HCT116 (cell line): ENCODE measurements around the gene TEX101. TPM values are rescaled to one million over a fixed set of nuclear protein-coding genes. Genes with fewer than 3 reads are reported as not detected.

Experiments used
- ATAC-seq: fragments of 200-7000 bp; cut with Tn5 transposase; 2 replicates; pipeline ENCODE4 v1.9.1; 2020; ENCODE audit warnings: mild to moderate bottlenecking, moderate library complexity
- BruUV-seq: library from RNA; stranded (reverse); fragments of 400-500 nt; replicated peaks from 2 replicates; lab custom pipeline; 2021; lab: Mats Ljungman, UMichigan
- CTCF ChIA-PET: fragments of 300-600 bp; sonication (Branson Sonifier 250); formaldehyde crosslinking; loops from one replicate; lab custom pipeline; 2021; ENCODE audit warnings: antibody characterized with exemption; lab: Charles Lee
- POLR2A ChIA-PET: fragments of 300-600, 350-600 bp; sonication (Branson Sonifier 250); formaldehyde crosslinking; loops from one replicate; lab custom pipeline; 2021; ENCODE audit warnings: antibody characterized with exemption; lab: Charles Lee
- RAD21 ChIA-PET, 2 experiments: fragments of 300-600 bp; sonication (Branson Sonifier 250); formaldehyde crosslinking; loops; one replicate each; lab custom pipeline; 2023; ENCODE audit warnings: low total read pairs in 2 of 2; ENCODE audit not compliant: uncharacterized antibody in 2 of 2, unreplicated experiment in 2 of 2, low non-redundant PET in 1 of 2; lab: Charles Lee
- DNase-seq: peaks from one replicate; pipeline ENCODE4 v3.0.0-alpha.2; 2010; ENCODE audit warnings: low read depth, low spot score
- H2AFZ ChIP-seq: fragments of 200-600 bp; shearing (Covaris generic), sonication (generic); 2 replicates; pipeline ENCODE4 v1.6.1; 2017; ENCODE audit warnings: low read depth, mixed run types, mixed read lengths, antibody characterized with exemption, low read length; ENCODE audit not compliant: poor library complexity, severe bottlenecking
- H3K27ac ChIP-seq: 2 replicates; pipeline ENCODE4 v1.5.1; 2012; ENCODE audit warnings: low read depth, low read length
- H3K27me3 ChIP-seq: fragments of 200-600 bp; sonication (generic); 2 replicates; pipeline ENCODE4 v1.6.1; 2016; ENCODE audit warnings: mixed run types, low read length, mixed read lengths; ENCODE audit not compliant: insufficient read depth
- H3K36me3 ChIP-seq, 2 experiments: fragments of 200-500 bp in 1 of 2; fragments of 200-600 bp in 1 of 2; sonication (Bioruptor generic) in 1 of 2; sonication (generic) in 1 of 2; 2 replicates each; pipeline versions ENCODE4 v1.5.1 to v1.6.1; 2014 to 2016; ENCODE audit warnings: low read length in 2 of 2, inconsistent platforms in 1 of 2, mixed read lengths in 1 of 2, mixed run types in 1 of 2; ENCODE audit not compliant: insufficient read depth in 2 of 2, control insufficient read depth in 1 of 2
- H3K4me1 ChIP-seq, 2 experiments: fragments of 200-600 bp in 1 of 2; sonication (generic) in 1 of 2; 2 replicates each; pipeline versions ENCODE4 v1.5.1 to v1.6.1; 2012 to 2017; ENCODE audit warnings: low read length in 2 of 2, inconsistent platforms in 1 of 2, mild to moderate bottlenecking in 1 of 2, mixed read lengths in 1 of 2, mixed run types in 1 of 2, moderate library complexity in 1 of 2; ENCODE audit not compliant: insufficient read depth in 2 of 2, control insufficient read depth in 1 of 2
- H3K4me2 ChIP-seq: fragments of 200-600 bp; sonication (generic); 2 replicates; pipeline ENCODE4 v1.6.1; 2017; ENCODE audit warnings: mixed run types, low read length, mixed read lengths
- H3K4me3 ChIP-seq, 2 experiments: fragments of 200-600 bp in 1 of 2; sonication (generic) in 1 of 2; replicated peaks in 1 of 2; 2 replicates each; pipeline ENCODE4 v1.5.1; 2011 to 2016; ENCODE audit warnings: low read length in 2 of 2, control low read depth in 1 of 2, low read depth in 1 of 2, mild to moderate bottlenecking in 1 of 2, mixed read lengths in 1 of 2, mixed run types in 1 of 2
- H3K79me2 ChIP-seq: fragments of 200-600 bp; sonication (generic); 2 replicates; pipeline ENCODE4 v1.6.1; 2017; ENCODE audit warnings: mild to moderate bottlenecking, mixed run types, low read length, moderate library complexity, mixed read lengths; ENCODE audit not compliant: insufficient read depth
- H3K9ac ChIP-seq: fragments of 200-600 bp; sonication (generic); 2 replicates; pipeline ENCODE4 v1.6.1; 2016; ENCODE audit warnings: low read length, mixed read lengths
- H3K9me2 ChIP-seq: fragments of 200-600 bp; sonication (generic), shearing (Covaris generic); 2 replicates; pipeline ENCODE4 v1.6.1; 2017; ENCODE audit warnings: mixed run types, mild to moderate bottlenecking, moderate library complexity; ENCODE audit not compliant: insufficient read depth
- H3K9me3 ChIP-seq, 2 experiments: fragments of 200-500 bp in 1 of 2; fragments of 200-600 bp in 1 of 2; sonication (Bioruptor generic) in 1 of 2; sonication (generic) in 1 of 2; 2 replicates each; pipeline ENCODE4 v1.6.1; 2014 to 2017; ENCODE audit warnings: low read length in 2 of 2, mixed read lengths in 2 of 2, inconsistent platforms in 1 of 2, low read depth in 1 of 2, mild to moderate bottlenecking in 1 of 2, mixed run types in 1 of 2, moderate library complexity in 1 of 2; ENCODE audit not compliant: control insufficient read depth in 1 of 2, insufficient read depth in 1 of 2
- H4K20me1 ChIP-seq: fragments of 200-600 bp; sonication (generic), shearing (Covaris generic); 2 replicates; pipeline ENCODE4 v1.6.1; 2017; ENCODE audit warnings: mixed run types, mild to moderate bottlenecking, moderate library complexity; ENCODE audit not compliant: insufficient read depth
- CBX3 ChIP-seq: IDR thresholded peaks from 2 replicates; pipeline ENCODE4 v1.6.1; 2012; ENCODE audit warnings: low read depth
- CEBPB ChIP-seq: IDR thresholded peaks from 2 replicates; pipeline ENCODE4 v1.6.1; 2012; ENCODE audit warnings: low read depth
- EGR1 ChIP-seq: IDR thresholded peaks from 2 replicates; pipeline ENCODE4 v1.6.1; 2012; ENCODE audit warnings: low read depth
- ELF1 ChIP-seq: IDR thresholded peaks from 2 replicates; pipeline ENCODE4 v1.6.1; 2012; ENCODE audit warnings: low read depth, borderline replicate concordance
- EZH2 ChIP-seq: fragments of 200-600 bp; sonication (generic); IDR thresholded peaks from 2 replicates; pipeline ENCODE4 v1.6.1; 2017; ENCODE audit warnings: antibody characterized with exemption, mixed run types
- EZH2phosphoT487 ChIP-seq: fragments of 200-600 bp; IDR thresholded peaks from 2 replicates; pipeline ENCODE4 v1.6.1; 2018; ENCODE audit warnings: antibody characterized with exemption, borderline replicate concordance
- JUND ChIP-seq: IDR thresholded peaks from 2 replicates; pipeline ENCODE4 v1.6.1; 2012
- POLR2AphosphoS5 ChIP-seq: IDR thresholded peaks from 2 replicates; pipeline ENCODE4 v1.6.1; 2011; ENCODE audit warnings: mild to moderate bottlenecking, low read depth, low read length, moderate library complexity
- RAD21 ChIP-seq: IDR thresholded peaks from 2 replicates; pipeline ENCODE4 v1.6.1; 2012; ENCODE audit warnings: low read depth, mild to moderate bottlenecking
- SP1 ChIP-seq: IDR thresholded peaks from 2 replicates; pipeline ENCODE4 v1.6.1; 2012; ENCODE audit warnings: low read depth
- YY1 ChIP-seq: IDR thresholded peaks from 2 replicates; pipeline ENCODE4 v1.6.1; 2011; ENCODE audit warnings: low read length, low read depth, moderate library complexity, mild to moderate bottlenecking; ENCODE audit not compliant: insufficient replicate concordance; ENCODE audit errors: extremely low read depth
- ZFX ChIP-seq: fragments of 450-650 bp; IDR thresholded peaks from 2 replicates; pipeline ENCODE4 v1.6.1; 2017
- ZNF274 ChIP-seq: fragments of 200-500 bp; sonication (Bioruptor generic); IDR thresholded peaks from 2 replicates; pipeline ENCODE4 v1.6.1; 2014; ENCODE audit warnings: mild to moderate bottlenecking, low read depth, low read length, inconsistent platforms
- intact Hi-C: fragments of 100-400 bp; cut with micrococcal nuclease; formaldehyde crosslinking; loops from 2 replicates; pipeline ENCODE4 v1.10.0; 2022
- total RNA-seq: library from RNA; stranded (reverse); gene quantifications from one replicate; pipeline ENCODE4 v1.2.1, GENCODE V29; 2021; ENCODE audit not compliant: unreplicated experiment
- TF ChIP-seq, protein P1 (sequence below): IDR thresholded peaks from 2 replicates; pipeline ENCODE4 v1.6.1; 2012; ENCODE audit warnings: low read depth
- TF ChIP-seq, protein P2 (sequence below): IDR thresholded peaks from 2 replicates; pipeline ENCODE4 v1.6.1; 2012
- TF ChIP-seq, protein P3 (sequence below): IDR thresholded peaks from 2 replicates; pipeline ENCODE4 v1.6.1; 2012
- TF ChIP-seq, protein P4 (sequence below): IDR thresholded peaks from 2 replicates; pipeline ENCODE4 v1.6.1; 2011; ENCODE audit warnings: mild to moderate bottlenecking, low read length, moderate library complexity; ENCODE audit not compliant: insufficient replicate concordance; ENCODE audit errors: extremely low read depth

The TEX101 gene
- total RNA-seq, 1 experiment from 2014 or later = not detected

DNA sequence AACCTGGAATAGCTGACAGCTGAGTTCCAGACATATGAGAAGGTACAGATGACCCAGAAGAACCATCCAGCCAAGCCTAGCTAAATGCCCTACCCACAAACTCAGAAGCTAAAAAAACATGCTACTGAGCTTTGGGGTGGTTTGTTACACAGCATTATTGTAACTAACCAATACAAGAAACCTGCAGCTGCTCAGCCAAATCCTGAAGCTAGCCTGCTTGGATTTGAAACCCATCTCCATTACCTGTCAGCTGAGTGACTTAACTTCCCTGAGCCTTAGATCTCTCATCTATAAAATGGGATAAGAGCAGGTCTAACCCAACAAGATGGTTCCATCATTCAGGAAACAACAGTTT lies 25.0 kb downstream of the TEX101 start (continued):
- TF ChIP-seq, protein P1, sequence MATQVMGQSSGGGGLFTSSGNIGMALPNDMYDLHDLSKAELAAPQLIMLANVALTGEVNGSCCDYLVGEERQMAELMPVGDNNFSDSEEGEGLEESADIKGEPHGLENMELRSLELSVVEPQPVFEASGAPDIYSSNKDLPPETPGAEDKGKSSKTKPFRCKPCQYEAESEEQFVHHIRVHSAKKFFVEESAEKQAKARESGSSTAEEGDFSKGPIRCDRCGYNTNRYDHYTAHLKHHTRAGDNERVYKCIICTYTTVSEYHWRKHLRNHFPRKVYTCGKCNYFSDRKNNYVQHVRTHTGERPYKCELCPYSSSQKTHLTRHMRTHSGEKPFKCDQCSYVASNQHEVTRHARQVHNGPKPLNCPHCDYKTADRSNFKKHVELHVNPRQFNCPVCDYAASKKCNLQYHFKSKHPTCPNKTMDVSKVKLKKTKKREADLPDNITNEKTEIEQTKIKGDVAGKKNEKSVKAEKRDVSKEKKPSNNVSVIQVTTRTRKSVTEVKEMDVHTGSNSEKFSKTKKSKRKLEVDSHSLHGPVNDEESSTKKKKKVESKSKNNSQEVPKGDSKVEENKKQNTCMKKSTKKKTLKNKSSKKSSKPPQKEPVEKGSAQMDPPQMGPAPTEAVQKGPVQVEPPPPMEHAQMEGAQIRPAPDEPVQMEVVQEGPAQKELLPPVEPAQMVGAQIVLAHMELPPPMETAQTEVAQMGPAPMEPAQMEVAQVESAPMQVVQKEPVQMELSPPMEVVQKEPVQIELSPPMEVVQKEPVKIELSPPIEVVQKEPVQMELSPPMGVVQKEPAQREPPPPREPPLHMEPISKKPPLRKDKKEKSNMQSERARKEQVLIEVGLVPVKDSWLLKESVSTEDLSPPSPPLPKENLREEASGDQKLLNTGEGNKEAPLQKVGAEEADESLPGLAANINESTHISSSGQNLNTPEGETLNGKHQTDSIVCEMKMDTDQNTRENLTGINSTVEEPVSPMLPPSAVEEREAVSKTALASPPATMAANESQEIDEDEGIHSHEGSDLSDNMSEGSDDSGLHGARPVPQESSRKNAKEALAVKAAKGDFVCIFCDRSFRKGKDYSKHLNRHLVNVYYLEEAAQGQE = no peak
- TF ChIP-seq ELF1 (no peak), CEBPB (no peak), JUND (no peak), CBX3 (no peak), YY1 (no peak), EZH2phosphoT487 (no peak)

DNA sequence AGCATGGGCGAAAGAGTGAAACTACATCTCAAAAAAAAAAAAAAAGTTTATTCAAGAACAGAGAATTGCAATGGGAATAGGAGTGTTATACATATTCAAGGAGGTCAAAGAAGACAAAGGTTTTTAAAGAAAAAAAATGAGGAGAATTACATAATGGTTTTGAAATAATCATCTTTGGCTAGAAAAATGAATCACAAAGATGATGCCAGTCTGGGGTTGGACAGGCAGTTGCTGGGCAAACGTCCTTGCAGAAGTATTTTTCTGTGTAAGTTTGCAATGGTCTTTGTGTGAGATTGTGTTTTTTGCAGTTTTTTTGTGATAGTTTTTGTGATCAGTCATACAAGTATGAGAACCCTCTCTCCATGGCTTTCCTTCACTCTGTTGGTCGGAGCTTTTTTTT lies 27.0 kb downstream of the TEX101 start:
- ChIA-PET POLR2A (no interaction called here), CTCF (no interaction called here)
- no peaks in the 10 kb centered on the region for H3K27me3 ChIP-seq
- TF ChIP-seq, protein P1 = no peak
- TF ChIP-seq SP1 = no peak
- no peak for TF ChIP-seq CEBPB
- no peak for TF ChIP-seq EZH2
- TF ChIP-seq, protein P2, sequence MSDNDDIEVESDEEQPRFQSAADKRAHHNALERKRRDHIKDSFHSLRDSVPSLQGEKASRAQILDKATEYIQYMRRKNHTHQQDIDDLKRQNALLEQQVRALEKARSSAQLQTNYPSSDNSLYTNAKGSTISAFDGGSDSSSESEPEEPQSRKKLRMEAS = no peak
- TF ChIP-seq POLR2AphosphoS5 = no peak
- TF ChIP-seq ZFX = no peak
- TF ChIP-seq EZH2phosphoT487 = no peak
- TF ChIP-seq, protein P3, sequence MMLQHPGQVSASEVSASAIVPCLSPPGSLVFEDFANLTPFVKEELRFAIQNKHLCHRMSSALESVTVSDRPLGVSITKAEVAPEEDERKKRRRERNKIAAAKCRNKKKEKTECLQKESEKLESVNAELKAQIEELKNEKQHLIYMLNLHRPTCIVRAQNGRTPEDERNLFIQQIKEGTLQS = no peak
- TF ChIP-seq EGR1 = no peak
- no peak for TF ChIP-seq CBX3
- TF ChIP-seq RAD21 = no peak
- TF ChIP-seq, protein P4, sequence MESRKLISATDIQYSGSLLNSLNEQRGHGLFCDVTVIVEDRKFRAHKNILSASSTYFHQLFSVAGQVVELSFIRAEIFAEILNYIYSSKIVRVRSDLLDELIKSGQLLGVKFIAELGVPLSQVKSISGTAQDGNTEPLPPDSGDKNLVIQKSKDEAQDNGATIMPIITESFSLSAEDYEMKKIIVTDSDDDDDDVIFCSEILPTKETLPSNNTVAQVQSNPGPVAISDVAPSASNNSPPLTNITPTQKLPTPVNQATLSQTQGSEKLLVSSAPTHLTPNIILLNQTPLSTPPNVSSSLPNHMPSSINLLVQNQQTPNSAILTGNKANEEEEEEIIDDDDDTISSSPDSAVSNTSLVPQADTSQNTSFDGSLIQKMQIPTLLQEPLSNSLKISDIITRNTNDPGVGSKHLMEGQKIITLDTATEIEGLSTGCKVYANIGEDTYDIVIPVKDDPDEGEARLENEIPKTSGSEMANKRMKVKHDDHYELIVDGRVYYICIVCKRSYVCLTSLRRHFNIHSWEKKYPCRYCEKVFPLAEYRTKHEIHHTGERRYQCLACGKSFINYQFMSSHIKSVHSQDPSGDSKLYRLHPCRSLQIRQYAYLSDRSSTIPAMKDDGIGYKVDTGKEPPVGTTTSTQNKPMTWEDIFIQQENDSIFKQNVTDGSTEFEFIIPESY = no peak
- no peak for TF ChIP-seq ZNF274

More for the DNA sequence above, 27.0 kb downstream of the TEX101 start:
- intact Hi-C loops = no loop called here
- no peak overlapping the region for H3K9ac ChIP-seq
- H3K9me3 ChIP-seq = no peaks in the 10 kb centered on the region; a peak in 1 of 4 replicates
- H3K36me3 ChIP-seq = no peaks in the 10 kb centered on the region
- no peak overlapping the region for H3K4me3 ChIP-seq
- DNase-seq (no peak), ATAC-seq (no peak)
- H3K4me2 ChIP-seq = no peak overlapping the region
- no peak overlapping the region for H2AFZ ChIP-seq
- RAD21 ChIA-PET = no interaction called here
- no peaks in the 10 kb centered on the region for H4K20me1 ChIP-seq
- no peaks in the 10 kb centered on the region for H3K9me2 ChIP-seq
- H3K79me2 ChIP-seq = no peaks in the 10 kb centered on the region
- no peak overlapping the region for H3K27ac ChIP-seq
- peaks cover 0 to 16% of the 10 kb centered on the region in 2 experiments; a peak in 2 of 4 replicates for H3K4me1 ChIP-seq
- no TSS peak for BruUV-seq
